HepG2 (cell line): ENCODE results near the gene GSTA1. TPM values are rescaled to one million over a fixed set of nuclear protein-coding genes. Genes with fewer than 3 reads are reported as not detected.

Experiments used
- FIP1L1 ChIP-seq: fragments of 200-400 bp; formaldehyde crosslinking; IDR thresholded peaks from 2 replicates; pipeline ENCODE4 v1.6.1; 2018; ENCODE audit warnings: low read depth, mild to moderate bottlenecking, low read length, moderate library complexity, borderline replicate concordance; ENCODE audit not compliant: insufficient read depth
- FOXO1 ChIP-seq: sonication (generic); formaldehyde crosslinking; IDR thresholded peaks from 2 replicates; pipeline ENCODE4 v1.4.0; 2020; ENCODE audit warnings: missing genetic modification reagents
- GMEB2 ChIP-seq: IDR thresholded peaks from 2 replicates; pipeline ENCODE4 v1.6.1; 2016; ENCODE audit warnings: missing biosample characterization, missing genetic modification reagents, low read depth
- GTF3A ChIP-seq: sonication (generic); formaldehyde crosslinking; conservative IDR thresholded peaks from 2 replicates; pipeline ENCODE4 v1.4.0; 2020; ENCODE audit warnings: mild to moderate bottlenecking, missing genetic modification reagents
- HIC2 ChIP-seq: sonication (generic); formaldehyde crosslinking; IDR thresholded peaks from 2 replicates; pipeline ENCODE4 v1.9.0; 2022; ENCODE audit warnings: low read depth, missing genetic modification reagents
- IKZF1 ChIP-seq: fragments of 450-650 bp; IDR thresholded peaks from 2 replicates; pipeline ENCODE4 v1.7.1; 2016
- IRX3 ChIP-seq: sonication (generic); formaldehyde crosslinking; IDR thresholded peaks from 2 replicates; pipeline ENCODE4 v1.8.1; 2023; ENCODE audit warnings: mild to moderate bottlenecking, low read depth, missing genetic modification reagents, borderline replicate concordance
- MAFK ChIP-seq, 2 experiments: IDR thresholded peaks in 1 of 2; conservative IDR thresholded peaks in 1 of 2; 2 replicates each; pipeline ENCODE4 v1.6.1; 2011; ENCODE audit warnings: improper control_type of control experiment in 2 of 2, low read length in 2 of 2
- NAIF1 ChIP-seq: sonication (generic); formaldehyde crosslinking; IDR thresholded peaks from 2 replicates; pipeline ENCODE4 v1.5.0; 2020; ENCODE audit warnings: mild to moderate bottlenecking, missing genetic modification reagents, borderline replicate concordance
- SETDB1 ChIP-seq: sonication (generic); formaldehyde crosslinking; IDR thresholded peaks from 2 replicates; pipeline ENCODE4 v1.5.1; 2020; ENCODE audit warnings: missing genetic modification reagents, mild to moderate bottlenecking, borderline replicate concordance
- TCF7 ChIP-seq: sonication (generic); IDR thresholded peaks from 2 replicates; pipeline ENCODE4 v1.6.1; 2016; ENCODE audit warnings: antibody characterized with exemption, low read depth
- U2AF2 ChIP-seq: fragments of 200-400 bp; formaldehyde crosslinking; IDR thresholded peaks from 2 replicates; pipeline ENCODE4 v1.6.1; 2017; ENCODE audit warnings: low read depth, mild to moderate bottlenecking, low read length
- ZFP37 ChIP-seq: sonication (generic); formaldehyde crosslinking; IDR thresholded peaks from 2 replicates; pipeline ENCODE4 v1.4.0; 2020; ENCODE audit warnings: missing genetic modification reagents, borderline replicate concordance
- ZNF431 ChIP-seq: sonication (generic); formaldehyde crosslinking; IDR thresholded peaks from 2 replicates; pipeline ENCODE4 v1.9.0; 2022; ENCODE audit warnings: missing genetic modification reagents, low read depth, mild to moderate bottlenecking, borderline replicate concordance
- ZNF460 ChIP-seq: sonication (generic); formaldehyde crosslinking; IDR thresholded peaks from 2 replicates; pipeline ENCODE4 v1.5.1; 2020; ENCODE audit warnings: missing genetic modification reagents, mild to moderate bottlenecking, borderline replicate concordance
- polyA plus RNA-seq, 8 experiments: library from polyadenylated mRNA; depleted of rRNA in 3 of 8; stranded (reverse) in 7 of 8; unstranded in 1 of 8; fragments of >200 nt; fragmentation: Illumina TruSeq in 4 of 8; extraction: Trizol in 4 of 8; gene quantifications; 2 replicates each; pipeline versions ENCODE4 v1.2.1 to v1.2.3, GENCODE V29; 2011 to 2016; ENCODE audit warnings: low read depth in 4 of 8, missing spikeins in 1 of 8, mixed read lengths in 1 of 8; ENCODE audit not compliant: insufficient read depth in 1 of 8
- total RNA-seq, 5 experiments: library from RNA; depleted of rRNA; stranded (reverse); fragments of >200 nt; fragmentation: Illumina TruSeq; extraction: Trizol; gene quantifications; 2 replicates each; pipeline ENCODE4 v1.2.3, GENCODE V29; 2016; ENCODE audit warnings: low read depth in 1 of 5
- TF ChIP-seq, protein P1 (sequence below): sonication (generic); formaldehyde crosslinking; conservative IDR thresholded peaks from 2 replicates; pipeline ENCODE4 v1.8.0; 2022; ENCODE audit warnings: missing genetic modification reagents
- TF ChIP-seq, protein P2 (sequence below): sonication (generic); formaldehyde crosslinking; IDR thresholded peaks from 2 replicates; pipeline ENCODE4 v1.8.0; 2023; ENCODE audit warnings: mild to moderate bottlenecking, missing genetic modification reagents
- TF ChIP-seq, protein P3 (sequence below): sonication (generic); formaldehyde crosslinking; IDR thresholded peaks from 2 replicates; pipeline ENCODE4 v1.4.0; 2020; ENCODE audit warnings: missing genetic modification reagents
- TF ChIP-seq, protein P4 (sequence below): IDR thresholded peaks from 2 replicates; pipeline ENCODE4 v1.6.1; 2018; ENCODE audit warnings: missing genetic modification reagents

Gene GSTA1
- total and polyA plus RNA-seq, 2 of the 13 experiments (the other 11 are each of a cell fraction or from before 2014, with no cell fraction given): 6.2 to 282 TPM

GRCh38 chr6:52815167-52816092, 11.8 kb upstream of the GSTA1 start (continued):
- TF ChIP-seq SETDB1 (CRISPR knock-in tag): no peak
- TF ChIP-seq, protein P1, sequence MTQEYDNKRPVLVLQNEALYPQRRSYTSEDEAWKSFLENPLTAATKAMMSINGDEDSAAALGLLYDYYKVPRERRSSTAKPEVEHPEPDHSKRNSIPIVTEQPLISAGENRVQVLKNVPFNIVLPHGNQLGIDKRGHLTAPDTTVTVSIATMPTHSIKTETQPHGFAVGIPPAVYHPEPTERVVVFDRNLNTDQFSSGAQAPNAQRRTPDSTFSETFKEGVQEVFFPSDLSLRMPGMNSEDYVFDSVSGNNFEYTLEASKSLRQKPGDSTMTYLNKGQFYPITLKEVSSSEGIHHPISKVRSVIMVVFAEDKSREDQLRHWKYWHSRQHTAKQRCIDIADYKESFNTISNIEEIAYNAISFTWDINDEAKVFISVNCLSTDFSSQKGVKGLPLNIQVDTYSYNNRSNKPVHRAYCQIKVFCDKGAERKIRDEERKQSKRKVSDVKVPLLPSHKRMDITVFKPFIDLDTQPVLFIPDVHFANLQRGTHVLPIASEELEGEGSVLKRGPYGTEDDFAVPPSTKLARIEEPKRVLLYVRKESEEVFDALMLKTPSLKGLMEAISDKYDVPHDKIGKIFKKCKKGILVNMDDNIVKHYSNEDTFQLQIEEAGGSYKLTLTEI: no peak
- TF ChIP-seq TCF7: no peak; the same call in 1 of the 2 replicates
- no peak for TF ChIP-seq GTF3A (CRISPR knock-in tag)
- no peak for TF ChIP-seq FIP1L1
- TF ChIP-seq, protein P2, sequence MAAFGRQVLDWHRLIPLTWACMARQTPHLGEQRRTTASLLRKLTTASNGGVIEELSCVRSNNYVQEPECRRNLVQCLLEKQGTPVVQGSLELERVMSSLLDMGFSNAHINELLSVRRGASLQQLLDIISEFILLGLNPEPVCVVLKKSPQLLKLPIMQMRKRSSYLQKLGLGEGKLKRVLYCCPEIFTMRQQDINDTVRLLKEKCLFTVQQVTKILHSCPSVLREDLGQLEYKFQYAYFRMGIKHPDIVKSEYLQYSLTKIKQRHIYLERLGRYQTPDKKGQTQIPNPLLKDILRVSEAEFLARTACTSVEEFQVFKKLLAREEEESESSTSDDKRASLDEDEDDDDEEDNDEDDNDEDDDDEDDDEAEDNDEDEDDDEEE (CRISPR knock-in tag): no peak
- TF ChIP-seq, protein P3, sequence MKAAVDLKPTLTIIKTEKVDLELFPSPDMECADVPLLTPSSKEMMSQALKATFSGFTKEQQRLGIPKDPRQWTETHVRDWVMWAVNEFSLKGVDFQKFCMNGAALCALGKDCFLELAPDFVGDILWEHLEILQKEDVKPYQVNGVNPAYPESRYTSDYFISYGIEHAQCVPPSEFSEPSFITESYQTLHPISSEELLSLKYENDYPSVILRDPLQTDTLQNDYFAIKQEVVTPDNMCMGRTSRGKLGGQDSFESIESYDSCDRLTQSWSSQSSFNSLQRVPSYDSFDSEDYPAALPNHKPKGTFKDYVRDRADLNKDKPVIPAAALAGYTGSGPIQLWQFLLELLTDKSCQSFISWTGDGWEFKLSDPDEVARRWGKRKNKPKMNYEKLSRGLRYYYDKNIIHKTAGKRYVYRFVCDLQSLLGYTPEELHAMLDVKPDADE (CRISPR knock-in tag): no peak
- TF ChIP-seq HIC2 (CRISPR knock-in tag): no peak
- TF ChIP-seq MAFK (conservative IDR thresholded peaks at IDR 0.05 in 1 of 2, IDR thresholded peaks at IDR 0.05 in 1 of 2; ENCODE audit: low read length in 2 of 2): no peak
- no peak for TF ChIP-seq IKZF1
- no peak for TF ChIP-seq GMEB2 (CRISPR knock-in tag)
- TF ChIP-seq IRX3 (CRISPR knock-in tag): no peak
- TF ChIP-seq NAIF1 (CRISPR knock-in tag): no peak
- no peak for TF ChIP-seq ZFP37 (CRISPR knock-in tag)
- TF ChIP-seq, protein P4, sequence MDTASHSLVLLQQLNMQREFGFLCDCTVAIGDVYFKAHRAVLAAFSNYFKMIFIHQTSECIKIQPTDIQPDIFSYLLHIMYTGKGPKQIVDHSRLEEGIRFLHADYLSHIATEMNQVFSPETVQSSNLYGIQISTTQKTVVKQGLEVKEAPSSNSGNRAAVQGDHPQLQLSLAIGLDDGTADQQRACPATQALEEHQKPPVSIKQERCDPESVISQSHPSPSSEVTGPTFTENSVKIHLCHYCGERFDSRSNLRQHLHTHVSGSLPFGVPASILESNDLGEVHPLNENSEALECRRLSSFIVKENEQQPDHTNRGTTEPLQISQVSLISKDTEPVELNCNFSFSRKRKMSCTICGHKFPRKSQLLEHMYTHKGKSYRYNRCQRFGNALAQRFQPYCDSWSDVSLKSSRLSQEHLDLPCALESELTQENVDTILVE (CRISPR knock-in tag): peak; percentile 30; the same call in 1 of the 2 replicates
- TF ChIP-seq U2AF2: no peak
- TF ChIP-seq ZNF431 (CRISPR knock-in tag): no peak
- peak; percentile 84 for TF ChIP-seq FOXO1 (CRISPR knock-in tag)
- TF ChIP-seq ZNF460 (CRISPR knock-in tag): no peak
